Heart left ventricle (tissue), 16 donors: ENCODE results near the gene ANTKMT. TPM values are rescaled to one million over a fixed set of nuclear protein-coding genes. Genes with fewer than 3 reads are reported as not detected.

ENCODE experiments used
- ATAC-seq, 4 donors: fragments of 200-7000 bp; cut with Tn5 transposase; one replicate each; pipeline ENCODE4 v1.9.1; 2020 to 2022; ENCODE audit warnings: moderate library complexity in 4 of 4, mild to moderate bottlenecking in 3 of 4, moderate number of reproducible peaks in 1 of 4
- DNase-seq, 5 donors: peaks; one replicate each; pipeline ENCODE4 v3.0.0-alpha.2; 2020
- H3K27ac ChIP-seq, 12 donors: fragments of 200-600 bp; sonication (generic) in 4 of 12; one replicate each; pipeline versions ENCODE4 v1.5.0 to v1.8.0; 2016 to 2022; ENCODE audit warnings: mild to moderate bottlenecking in 2 of 12
- H3K27me3 ChIP-seq, 9 donors: fragments of 200-600 bp; sonication (generic) in 2 of 9; one replicate each; pipeline versions ENCODE4 v1.5.1 to v1.8.0; 2016 to 2022; ENCODE audit warnings: mild to moderate bottlenecking in 3 of 9
- H3K36me3 ChIP-seq, 9 donors: fragments of 200-600 bp; sonication (generic) in 2 of 9; one replicate each; pipeline versions ENCODE4 v1.5.0 to v1.8.0; 2018 to 2022; ENCODE audit warnings: mild to moderate bottlenecking in 2 of 9
- H3K4me1 ChIP-seq, 12 donors: fragments of 200-600 bp; sonication (generic) in 4 of 12; one replicate each; pipeline versions ENCODE4 v1.5.0 to v1.8.0; 2016 to 2022; ENCODE audit warnings: mild to moderate bottlenecking in 3 of 12
- H3K4me3 ChIP-seq, 12 donors: fragments of 200-600 bp; sonication (generic) in 4 of 12; one replicate each; pipeline versions ENCODE4 v1.5.0 to v1.8.0; 2017 to 2022; ENCODE audit warnings: mild to moderate bottlenecking in 9 of 12, moderate library complexity in 4 of 12
- H3K9me3 ChIP-seq, 12 donors: fragments of 200-600 bp; sonication (generic) in 4 of 12; one replicate each; pipeline versions ENCODE4 v1.5.0 to v1.8.0; 2016 to 2022; ENCODE audit warnings: mild to moderate bottlenecking in 1 of 12
- POLR2A ChIP-seq, 2 donors: fragments of 450-650 bp; IDR thresholded peaks; one replicate each; pipeline ENCODE4 v1.6.1; 2017; ENCODE audit warnings: antibody characterized with exemption in 2 of 2, mild to moderate bottlenecking in 2 of 2, moderate library complexity in 2 of 2
- WGBS, 4 donors: extraction: QIAGEN DNeasy Blood & Tissue Kit in 2 of 4; methylation state at CpG; one replicate each; pipeline versions ENCODE4 v1.1.5 to v1.1.7; 2013 to 2018; 5-methylcytosine and 5-hydroxymethylcytosine counted together
- intact Hi-C, 10 donors: fragments of 100-400 bp; cut with DNase I; formaldehyde crosslinking; loops; one replicate each; pipeline versions ENCODE4 v1.11.1 to v1.14.2; 2022
- polyA plus RNA-seq, 2 donors: library from polyadenylated mRNA; stranded (reverse); fragments of 200-250 nt; gene quantifications; one replicate each; pipeline ENCODE4 v1.2.3, GENCODE V29; 2013
- total RNA-seq, 9 donors: library from RNA; depleted of rRNA in 2 of 9; stranded (reverse); fragments of >200 nt in 2 of 9; fragmentation: NEBNext Ultra II Directional in 3 of 9; extraction: Animal tissue kit (Norgen Biotek cat#: 25700) in 3 of 9; gene quantifications; one replicate each; pipeline versions ENCODE4 v1.1.0 to v1.2.4, GENCODE V29; 2016 to 2023
- TF ChIP-seq, protein P1 (sequence below), 12 donors: fragments of 200-600 bp; sonication (generic) in 4 of 12; IDR thresholded peaks; one replicate each; pipeline versions ENCODE4 v1.5.0 to v1.8.0; 2018 to 2022; ENCODE audit warnings: antibody characterized with exemption in 12 of 12, mild to moderate bottlenecking in 5 of 12
- donor health status: ischemic (EF 13 %, LVEDD 7.1; RV severe dilation, severe dysfunction).
- donor health status: healthy with polysubstance abuse.
- donor health status: DM: no; HTN: yes; CAD: no.
- donor health status: DM: no; HTN: no; CAD: no.
- donor health status: ischemic (EF 25% LVEDD 6.9; RV normal size, moderate dysfunction).
- donor health status: ischemic (EF 25% LVEDD 5.7; RV mildly dilated, moderate dysfunction).
- donor health status: healthy.
- donor health status: DM: yes; HTN: yes; CAD: no.
- donor health status: ischemic (EF 35%, LVEDD 5.7; RV mildly dilated, moderate dysfunction).
- donor health status: nonischemic (EF 11% LVEDD 7.7; RV severe dilation, severe dysfunction).
- donor health status: DM: yes; HTN: yes; CAD: no.
- donor health status: PGD.
- donor health status: ischemic (EF 29% LVEDD 5.4; RV normal size, mild dysfunction).
- donor health status: nonischemic (EF 23%, LVEDD 6.1; RV moderate dilation, normal function).

The ANTKMT gene
- total and polyA plus RNA-seq, 11 donors = 22.9 to 48.6 (median 36.0) TPM

DNA sequence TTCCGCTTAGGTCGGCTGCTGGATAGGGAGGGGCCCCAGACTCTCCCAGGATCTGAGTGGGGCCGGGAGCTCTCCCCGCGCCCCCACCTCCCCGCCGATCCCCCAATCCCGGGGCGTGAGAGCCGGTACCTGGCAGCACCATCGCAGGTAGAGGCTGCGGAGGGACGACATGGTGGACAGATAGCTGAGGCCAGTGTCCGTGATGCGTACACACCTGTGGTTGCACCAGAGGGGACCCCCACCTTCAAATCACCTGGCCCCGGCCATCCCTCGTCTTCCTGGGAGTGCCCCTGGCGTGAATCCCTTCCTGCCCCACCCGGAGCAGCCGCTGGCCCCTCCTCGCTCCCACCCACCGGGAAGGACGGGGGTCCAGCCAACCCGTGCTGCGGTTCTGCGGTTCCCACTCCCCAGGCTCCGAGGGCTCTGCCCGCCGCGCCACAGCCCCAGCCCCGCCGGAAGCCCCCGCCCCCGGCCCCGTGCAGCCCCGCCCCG lies 26.0 kb upstream of the ANTKMT start:
- ATAC-seq (no peak), DNase-seq (no peak)
- Histone ChIP-seq H3K4me3 (peak overlapping the region in 4 of 12 donors; percentile 8 to 51 (median 21)), H3K36me3 (no peaks in the 10 kb centered on the region), H3K4me1 (peaks cover 0 to 36% (median 15%) of the 10 kb centered on the region in 12 donors), H3K9me3 (no peaks in the 10 kb centered on the region), H3K27ac (no peak overlapping the region), H3K27me3 (peaks cover 11 to 81% (median 57%) of the 10 kb centered on the region in 9 donors)
- intact Hi-C loops = no loop called here
- TF ChIP-seq POLR2A (IDR thresholded peaks at IDR 0.05) = no peak
- TF ChIP-seq, protein P1, sequence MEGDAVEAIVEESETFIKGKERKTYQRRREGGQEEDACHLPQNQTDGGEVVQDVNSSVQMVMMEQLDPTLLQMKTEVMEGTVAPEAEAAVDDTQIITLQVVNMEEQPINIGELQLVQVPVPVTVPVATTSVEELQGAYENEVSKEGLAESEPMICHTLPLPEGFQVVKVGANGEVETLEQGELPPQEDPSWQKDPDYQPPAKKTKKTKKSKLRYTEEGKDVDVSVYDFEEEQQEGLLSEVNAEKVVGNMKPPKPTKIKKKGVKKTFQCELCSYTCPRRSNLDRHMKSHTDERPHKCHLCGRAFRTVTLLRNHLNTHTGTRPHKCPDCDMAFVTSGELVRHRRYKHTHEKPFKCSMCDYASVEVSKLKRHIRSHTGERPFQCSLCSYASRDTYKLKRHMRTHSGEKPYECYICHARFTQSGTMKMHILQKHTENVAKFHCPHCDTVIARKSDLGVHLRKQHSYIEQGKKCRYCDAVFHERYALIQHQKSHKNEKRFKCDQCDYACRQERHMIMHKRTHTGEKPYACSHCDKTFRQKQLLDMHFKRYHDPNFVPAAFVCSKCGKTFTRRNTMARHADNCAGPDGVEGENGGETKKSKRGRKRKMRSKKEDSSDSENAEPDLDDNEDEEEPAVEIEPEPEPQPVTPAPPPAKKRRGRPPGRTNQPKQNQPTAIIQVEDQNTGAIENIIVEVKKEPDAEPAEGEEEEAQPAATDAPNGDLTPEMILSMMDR (IDR thresholded peaks at IDR 0.05) = no peak
- 1 to 5% (median 2%) methylated on average over 14 to 37 of the region's 37 CpGs for WGBS, 4 donors

DNA sequence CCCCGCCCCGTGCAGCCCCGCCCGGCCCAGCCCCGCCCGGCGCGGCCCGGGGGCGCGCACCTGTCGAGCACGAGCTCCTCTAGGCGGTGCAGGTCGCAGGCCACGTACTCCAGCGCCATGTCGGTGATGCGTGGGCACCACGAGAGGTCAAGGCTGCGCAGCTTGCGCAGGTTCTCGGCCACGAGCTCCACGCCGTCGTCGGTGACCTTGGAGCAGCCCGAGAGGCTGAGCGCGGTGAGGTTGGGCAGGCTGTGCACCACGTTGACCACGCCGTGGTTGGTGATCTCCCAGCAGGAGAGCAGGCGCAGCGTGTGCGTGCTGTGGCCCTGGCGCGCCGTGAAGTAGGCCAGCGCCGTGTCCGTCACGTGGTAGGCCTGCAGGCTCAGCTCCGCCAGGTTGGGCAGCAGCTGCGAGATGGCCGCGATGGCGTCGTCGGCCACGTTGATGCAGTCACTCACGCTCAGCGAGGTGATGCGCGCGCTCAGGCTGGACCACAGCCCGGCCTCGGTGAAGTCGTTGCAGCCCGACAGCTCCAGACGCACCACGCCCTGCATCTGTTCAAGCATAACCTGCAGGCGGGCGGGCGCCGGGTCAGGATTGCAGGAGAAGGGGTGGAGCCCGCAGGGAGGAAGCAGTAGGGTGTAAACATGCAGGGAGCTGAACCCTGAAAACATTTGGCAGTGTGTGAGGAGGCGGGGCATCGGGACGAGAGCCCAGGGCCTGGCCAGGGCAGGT lies 25.4 kb upstream of the ANTKMT start:
- no peak for DNase-seq
- intact Hi-C loops = no loop called here
- peak in 2 of 4 donors; percentile 5 to 6 for ATAC-seq
- WGBS, 4 donors = 2 to 9% (median 4%) methylated on average over 9 to 71 of the region's 71 CpGs
- TF ChIP-seq, protein P1 (IDR thresholded peaks at IDR 0.05) = no peak
- no peak for TF ChIP-seq POLR2A (IDR thresholded peaks at IDR 0.05)
- no peak overlapping the region for H3K27ac ChIP-seq
- no peaks in the 10 kb centered on the region for H3K9me3 ChIP-seq
- H3K36me3 ChIP-seq = no peaks in the 10 kb centered on the region
- peak overlapping the region in 5 of 12 donors; percentile 12 to 51 (median 25) for H3K4me3 ChIP-seq
- H3K27me3 ChIP-seq = peaks cover 14 to 87% (median 63%) of the 10 kb centered on the region in 9 donors
- peaks cover 0 to 34% (median 13%) of the 10 kb centered on the region in 12 donors for H3K4me1 ChIP-seq

DNA sequence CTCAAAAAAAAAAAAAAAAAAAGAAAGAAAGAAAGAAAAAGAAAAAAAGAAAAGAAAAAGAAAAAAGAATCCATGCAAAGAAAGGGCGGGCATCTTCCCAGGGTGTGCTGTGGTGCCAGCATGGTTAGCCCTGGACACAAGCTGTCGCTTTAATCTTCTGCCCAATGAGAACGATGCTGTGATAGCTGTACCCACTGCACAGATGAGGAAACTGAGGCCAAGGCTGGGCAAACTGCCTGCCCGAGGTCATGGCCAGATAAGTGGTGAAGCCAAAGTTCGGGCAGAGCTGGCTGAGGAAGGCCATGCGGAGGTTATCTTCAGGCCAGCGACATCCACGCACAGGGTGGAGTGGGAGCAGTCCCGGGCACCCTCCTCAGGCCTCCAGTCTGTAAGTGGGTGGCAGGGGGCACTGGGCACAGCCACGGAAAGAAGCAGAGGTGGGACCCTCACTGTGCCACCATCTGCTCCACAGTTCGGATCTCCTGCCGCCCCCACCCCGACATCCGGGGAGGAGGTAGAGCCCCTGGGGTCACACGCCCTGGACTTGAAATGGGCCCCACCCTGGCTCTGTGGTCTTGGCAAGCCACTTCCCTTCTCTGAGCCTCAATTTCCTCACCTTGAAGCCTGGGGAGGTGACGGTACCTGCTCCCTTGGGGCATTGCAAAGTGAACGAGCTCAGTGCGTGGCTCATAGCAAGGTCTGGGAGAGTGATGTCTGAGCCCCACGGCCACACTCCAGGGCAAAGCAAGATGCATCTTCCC lies 21.9 kb upstream of the ANTKMT start:
- Histone ChIP-seq H3K4me3 (no peak overlapping the region), H3K27ac (no peak overlapping the region), H3K27me3 (peaks cover 33 to 99% (median 78%) of the 10 kb centered on the region in 9 donors), H3K4me1 (peaks cover 0 to 29% (median 13%) of the 10 kb centered on the region in 12 donors), H3K9me3 (no peaks in the 10 kb centered on the region), H3K36me3 (no peaks in the 10 kb centered on the region)
- TF ChIP-seq POLR2A (IDR thresholded peaks at IDR 0.05) = no peak
- TF ChIP-seq, protein P1 (IDR thresholded peaks at IDR 0.05) = no peak
- DNase-seq (no peak), ATAC-seq (no peak)
- intact Hi-C loops = no loop called here
- WGBS, 4 donors = 67 to 73% (median 69%) methylated on average over 19 of the region's 19 CpGs
